Gastroesophageal sphincter (tissue), 3 donors: Measurements from ENCODE around the gene COPZ1.

Experiments
- CTCF ChIP-seq, 4 experiments: fragments of 200-600 bp in 2 of 4; fragments of 450-650 bp in 2 of 4; sonication (generic) in 1 of 4; IDR thresholded peaks; one replicate each; pipeline ENCODE4 v1.5.1; 2017 to 2019; ENCODE audit warnings: antibody characterized with exemption in 4 of 4, mild to moderate bottlenecking in 2 of 4, moderate library complexity in 2 of 4
- EP300 ChIP-seq: sonication (generic); formaldehyde crosslinking; IDR thresholded peaks from one replicate; pipeline ENCODE4 v1.6.1; 2017; ENCODE audit warnings: antibody characterized with exemption, mild to moderate bottlenecking
- POLR2A ChIP-seq, 2 donors: fragments of 450-650 bp; IDR thresholded peaks; one replicate each; pipeline ENCODE4 v1.6.1; 2017; ENCODE audit warnings: antibody characterized with exemption in 2 of 2, mild to moderate bottlenecking in 2 of 2, moderate library complexity in 1 of 2

- TF ChIP-seq CTCF (IDR thresholded peaks at IDR 0.05) (no peak), EP300 (no peak), POLR2A (IDR thresholded peaks at IDR 0.05) (no peak)
Observed at GRCh38 chr12:54388237-54389133, 63.6 kb downstream of the COPZ1 start.
